GM19328 (cell line): ENCODE data around the gene C12orf43.

Source experiments
- ATAC-seq: cut with Tn5 transposase; IDR thresholded peaks from one replicate; pipeline ENCODE4 v1.9.1; 2021; ENCODE audit warnings: mild to moderate bottlenecking, moderate library complexity; ENCODE audit not compliant: unreplicated experiment

Gene C12orf43

GRCh38 chr12:120979862-120980696 is 36.2 kb downstream of the C12orf43 start:
- ATAC-seq: no peak

- ATAC-seq: no peak
These were observed 36.9 kb downstream of the C12orf43 start for GRCh38 chr12:120979220-120979861.

GRCh38 chr12:120978296-120979219 is 37.7 kb downstream of the C12orf43 start, which contains the start of gene HNF1A:
HNF1A (plus strand) TSS chr12:120978543; CDS start chr12:120978769, 226 bp downstream.
- no peak for ATAC-seq

- ATAC-seq: no peak
These were observed 38.6 kb downstream of the C12orf43 start for GRCh38 chr12:120977531-120978295.

- ATAC-seq: no peak
These were observed 43.3 kb downstream of the C12orf43 start for GRCh38 chr12:120972870-120973543.

GRCh38 chr12:120971299-120972180 is 44.7 kb downstream of the C12orf43 start:
- ATAC-seq: no peak

- ATAC-seq: no peak
These were observed 46.0 kb downstream of the C12orf43 start for GRCh38 chr12:120970310-120970709.

GRCh38 chr12:120965534-120966091 is 50.7 kb downstream of the C12orf43 start:
- ATAC-seq: no peak

GRCh38 chr12:120964298-120964697 is 52.0 kb downstream of the C12orf43 start:
- ATAC-seq: no peak

- ATAC-seq: no peak
These were observed 53.7 kb downstream of the C12orf43 start for GRCh38 chr12:120962532-120963020.

GRCh38 chr12:120961604-120962531 is 54.4 kb downstream of the C12orf43 start:
- ATAC-seq: no peak

GRCh38 chr12:120960657-120961056 is 55.6 kb downstream of the C12orf43 start:
- ATAC-seq: no peak

GRCh38 chr12:120959111-120959878 is 57.0 kb downstream of the C12orf43 start:
- no peak for ATAC-seq

GRCh38 chr12:120956579-120957300 is 59.5 kb downstream of the C12orf43 start:
- no peak for ATAC-seq

GRCh38 chr12:120955232-120955631 is 61.1 kb downstream of the C12orf43 start:
- ATAC-seq: no peak

GRCh38 chr12:120950807-120951206 is 65.5 kb downstream of the C12orf43 start:
- ATAC-seq: no peak
